AG09319 (cell line): ENCODE results near the gene IAH1.

ENCODE experiments used
- DNase-seq: peaks from one replicate; pipeline ENCODE4 v3.0.0-alpha.2; 2010; ENCODE audit warnings: low read depth; ENCODE audit errors: extremely low read depth
- CTCF ChIP-seq: IDR thresholded peaks from 2 replicates; pipeline ENCODE4 v1.5.1; 2011; ENCODE audit warnings: low read depth, mild to moderate bottlenecking, inconsistent platforms, low read length, moderate library complexity

The IAH1 gene

GRCh38 chr2:9473308-9473984 lies 905 bp upstream of the IAH1 start:
- TF ChIP-seq CTCF: peak; percentile 1; the same call in 1 of the 2 replicates
- DNase-seq: no peak

- no peak for TF ChIP-seq CTCF
- DNase-seq: no peak
Measured at GRCh38 chr2:9473985-9474360, 378 bp upstream of the IAH1 start.

- TF ChIP-seq CTCF: no peak
- DNase-seq: no peak
Measured at GRCh38 chr2:9477914-9478313, 3.6 kb downstream of the IAH1 start.

- DNase-seq: no peak
- TF ChIP-seq CTCF: no peak
Measured at GRCh38 chr2:9478526-9478925, 4.2 kb downstream of the IAH1 start.

GRCh38 chr2:9480157-9480556 lies 5.8 kb downstream of the IAH1 start:
- no peak for TF ChIP-seq CTCF
- DNase-seq: no peak

- TF ChIP-seq CTCF: no peak
- no peak for DNase-seq
Measured at GRCh38 chr2:9483107-9483506, 8.8 kb downstream of the IAH1 start.

- no peak for TF ChIP-seq CTCF
- peak; percentile 36 for DNase-seq
Measured at GRCh38 chr2:9484533-9484932, 10.2 kb downstream of the IAH1 start.
